Heart left ventricle (tissue), 16 donors: Measurements from ENCODE around the gene WDR87. TPM values are rescaled to one million over a fixed set of nuclear protein-coding genes. Genes with fewer than 3 reads are reported as not detected.

ENCODE experiments used
- ATAC-seq, 4 donors: fragments of 200-7000 bp; cut with Tn5 transposase; one replicate each; pipeline ENCODE4 v1.9.1; 2020 to 2022; ENCODE audit warnings: moderate library complexity in 4 of 4, mild to moderate bottlenecking in 3 of 4, moderate number of reproducible peaks in 1 of 4
- DNase-seq, 5 donors: peaks; one replicate each; pipeline ENCODE4 v3.0.0-alpha.2; 2020
- H3K27ac ChIP-seq, 12 donors: fragments of 200-600 bp; sonication (generic) in 4 of 12; one replicate each; pipeline versions ENCODE4 v1.5.0 to v1.8.0; 2016 to 2022; ENCODE audit warnings: mild to moderate bottlenecking in 2 of 12
- H3K27me3 ChIP-seq, 9 donors: fragments of 200-600 bp; sonication (generic) in 2 of 9; one replicate each; pipeline versions ENCODE4 v1.5.1 to v1.8.0; 2016 to 2022; ENCODE audit warnings: mild to moderate bottlenecking in 3 of 9
- H3K36me3 ChIP-seq, 9 donors: fragments of 200-600 bp; sonication (generic) in 2 of 9; one replicate each; pipeline versions ENCODE4 v1.5.0 to v1.8.0; 2018 to 2022; ENCODE audit warnings: mild to moderate bottlenecking in 2 of 9
- H3K4me1 ChIP-seq, 12 donors: fragments of 200-600 bp; sonication (generic) in 4 of 12; one replicate each; pipeline versions ENCODE4 v1.5.0 to v1.8.0; 2016 to 2022; ENCODE audit warnings: mild to moderate bottlenecking in 3 of 12
- H3K4me3 ChIP-seq, 12 donors: fragments of 200-600 bp; sonication (generic) in 4 of 12; one replicate each; pipeline versions ENCODE4 v1.5.0 to v1.8.0; 2017 to 2022; ENCODE audit warnings: mild to moderate bottlenecking in 9 of 12, moderate library complexity in 4 of 12
- H3K9me3 ChIP-seq, 12 donors: fragments of 200-600 bp; sonication (generic) in 4 of 12; one replicate each; pipeline versions ENCODE4 v1.5.0 to v1.8.0; 2016 to 2022; ENCODE audit warnings: mild to moderate bottlenecking in 1 of 12
- CTCF ChIP-seq, 12 donors: fragments of 200-600 bp; sonication (generic) in 4 of 12; IDR thresholded peaks; one replicate each; pipeline versions ENCODE4 v1.5.0 to v1.8.0; 2018 to 2022; ENCODE audit warnings: antibody characterized with exemption in 12 of 12, mild to moderate bottlenecking in 5 of 12
- POLR2A ChIP-seq, 2 donors: fragments of 450-650 bp; IDR thresholded peaks; one replicate each; pipeline ENCODE4 v1.6.1; 2017; ENCODE audit warnings: antibody characterized with exemption in 2 of 2, mild to moderate bottlenecking in 2 of 2, moderate library complexity in 2 of 2
- WGBS, 4 donors: extraction: QIAGEN DNeasy Blood & Tissue Kit in 2 of 4; methylation state at CpG; one replicate each; pipeline versions ENCODE4 v1.1.5 to v1.1.7; 2013 to 2018; 5-methylcytosine and 5-hydroxymethylcytosine counted together
- intact Hi-C, 10 donors: fragments of 100-400 bp; cut with DNase I; formaldehyde crosslinking; loops; one replicate each; pipeline versions ENCODE4 v1.11.1 to v1.14.2; 2022
- polyA plus RNA-seq, 2 donors: library from polyadenylated mRNA; stranded (reverse); fragments of 200-250 nt; gene quantifications; one replicate each; pipeline ENCODE4 v1.2.3, GENCODE V29; 2013
- total RNA-seq, 9 donors: library from RNA; depleted of rRNA in 2 of 9; stranded (reverse); fragments of >200 nt in 2 of 9; fragmentation: NEBNext Ultra II Directional in 3 of 9; extraction: Animal tissue kit (Norgen Biotek cat#: 25700) in 3 of 9; gene quantifications; one replicate each; pipeline versions ENCODE4 v1.1.0 to v1.2.4, GENCODE V29; 2016 to 2023
- donor health status: ischemic (EF 13 %, LVEDD 7.1; RV severe dilation, severe dysfunction).
- donor health status: healthy with polysubstance abuse.
- donor health status: DM: no; HTN: yes; CAD: no.
- donor health status: DM: no; HTN: no; CAD: no.
- donor health status: ischemic (EF 25% LVEDD 6.9; RV normal size, moderate dysfunction).
- donor health status: ischemic (EF 25% LVEDD 5.7; RV mildly dilated, moderate dysfunction).
- donor health status: healthy.
- donor health status: DM: yes; HTN: yes; CAD: no.
- donor health status: ischemic (EF 35%, LVEDD 5.7; RV mildly dilated, moderate dysfunction).
- donor health status: nonischemic (EF 11% LVEDD 7.7; RV severe dilation, severe dysfunction).
- donor health status: DM: yes; HTN: yes; CAD: no.
- donor health status: PGD.
- donor health status: ischemic (EF 29% LVEDD 5.4; RV normal size, mild dysfunction).
- donor health status: nonischemic (EF 23%, LVEDD 6.1; RV moderate dilation, normal function).

WDR87 gene
- total and polyA plus RNA-seq, 11 donors: not detected

- Histone ChIP-seq H3K9me3 (peaks cover 0 to 3% (median 0%) of the 10 kb centered on the region in 12 donors), H3K4me3 (no peak overlapping the region), H3K27me3 (peaks cover 0 to 3% (median 0%) of the 10 kb centered on the region in 9 donors), H3K27ac (no peak overlapping the region), H3K4me1 (no peaks in the 10 kb centered on the region), H3K36me3 (no peaks in the 10 kb centered on the region)
- intact Hi-C loops: no loop called here
- DNase-seq: no peak
- no peak for ATAC-seq
- TF ChIP-seq POLR2A (IDR thresholded peaks at IDR 0.05): no peak
- TF ChIP-seq CTCF (IDR thresholded peaks at IDR 0.05): no peak
- 49 to 66% (median 61%) methylated on average over 2 of the region's 2 CpGs for WGBS, 4 donors
Observed at GRCh38 chr19:37845932-37846331, 60.5 kb downstream of the WDR87 start.

Other genes starting within 250 kb of the WDR87 start
- gene ZNF607, start 186.8 kb downstream of the WDR87 start, total RNA-seq: 1 to 10 TPM; 4.5 to 7.9 (median 6.0) TPM
- gene ZNF607, start 186.8 kb downstream of the WDR87 start, polyA plus RNA-seq: 1 to 10 TPM; 1.8 to 3.0 TPM
- 10 to 100 TPM in 1 of 9 donors, 1 to 10 TPM in 8; 4.0 to 13.1 (median 8.2) TPM for gene ZNF573, start 127.0 kb downstream of the WDR87 start, total RNA-seq
- gene ZNF573, start 127.0 kb downstream of the WDR87 start, polyA plus RNA-seq: 1 to 10 TPM; 2.7 to 3.1 TPM
- 10 to 100 TPM in 4 of 9 donors, 1 to 10 TPM in 5; 6.3 to 22.9 (median 9.4) TPM for gene SIPA1L3, start 614 bp upstream of the WDR87 start, total RNA-seq
- gene SIPA1L3, start 614 bp upstream of the WDR87 start, polyA plus RNA-seq: 1 to 10 TPM; 4.7 to 8.5 TPM